HG03571 (cell line): Measurements from ENCODE around the gene SUSD4.

Source experiments
- ATAC-seq: cut with Tn5 transposase; IDR thresholded peaks from one replicate; pipeline ENCODE4 v1.9.1; 2021; ENCODE audit not compliant: unreplicated experiment

Gene SUSD4

DNA sequence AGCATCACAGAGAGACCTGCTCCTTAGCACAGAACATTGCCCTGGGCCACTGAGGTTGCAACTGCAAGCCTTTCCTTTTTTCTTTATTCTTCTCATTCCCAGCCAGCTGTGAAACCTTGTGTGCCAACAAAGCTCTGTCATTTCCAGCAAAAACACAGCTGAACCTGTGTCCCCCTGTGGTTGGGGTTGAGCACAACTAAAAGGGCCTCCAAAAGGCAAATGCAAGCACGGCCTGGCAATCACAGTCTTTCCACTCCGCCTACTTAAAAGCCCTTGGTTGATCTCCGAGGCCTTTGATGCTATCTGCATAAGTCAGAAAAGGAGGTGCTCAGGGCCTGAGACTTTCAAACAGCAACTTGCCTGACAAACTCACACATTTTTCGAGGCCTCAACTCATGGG, 32.7 kb downstream of the SUSD4 start:
- ATAC-seq: no peak

DNA sequence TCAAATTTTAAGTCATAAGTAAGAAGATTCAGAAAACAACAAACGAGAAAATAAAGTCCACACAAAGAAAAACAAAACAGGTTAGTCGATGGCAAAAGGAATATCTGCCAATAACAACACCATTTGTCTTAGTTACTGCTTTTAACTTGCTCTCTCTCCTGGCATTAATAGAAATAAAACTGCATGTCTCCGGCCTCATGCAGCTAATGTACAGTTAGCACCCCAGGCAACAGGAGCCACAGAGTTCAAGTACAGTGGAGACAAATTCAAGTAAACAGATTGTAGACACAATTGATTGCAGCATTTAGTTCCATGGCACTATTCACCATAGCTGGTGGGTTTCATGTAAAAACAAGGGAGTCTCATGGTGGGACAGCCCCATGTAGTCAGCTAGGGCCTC, 33.5 kb downstream of the SUSD4 start:
- ATAC-seq: no peak

DNA sequence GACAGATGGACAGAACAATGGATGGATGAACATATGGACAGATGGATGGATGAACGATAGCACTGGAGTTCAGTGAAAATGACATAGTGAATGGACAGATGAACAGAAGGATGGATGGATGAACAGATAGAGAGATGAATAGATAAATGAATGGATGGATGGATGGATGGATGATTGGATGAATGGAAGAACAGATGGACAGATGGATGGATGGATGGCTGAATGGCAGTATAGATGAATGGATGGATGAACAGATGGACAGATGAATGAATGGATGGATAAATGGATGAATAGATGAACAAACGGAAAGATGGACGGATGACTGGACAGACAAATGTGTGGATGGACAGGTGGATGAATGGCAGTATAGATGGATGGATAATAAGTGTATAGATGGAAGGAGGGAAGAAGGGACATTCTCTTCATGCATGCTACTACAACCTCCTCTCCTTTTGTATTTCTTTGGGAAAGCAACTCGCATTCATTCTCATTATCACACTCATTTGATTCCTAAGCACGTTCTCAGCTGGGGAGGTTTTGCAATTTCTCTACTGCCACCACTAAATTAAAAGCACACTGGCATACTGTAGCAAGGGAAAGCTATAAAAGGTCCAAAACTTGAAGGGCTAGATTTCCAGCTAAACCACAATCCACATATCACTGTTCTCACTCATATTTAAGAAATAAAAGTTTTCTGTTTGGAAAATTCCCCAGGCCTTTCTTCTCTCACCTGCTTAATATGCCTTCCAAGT, 34.1 kb downstream of the SUSD4 start:
- no peak for ATAC-seq

DNA sequence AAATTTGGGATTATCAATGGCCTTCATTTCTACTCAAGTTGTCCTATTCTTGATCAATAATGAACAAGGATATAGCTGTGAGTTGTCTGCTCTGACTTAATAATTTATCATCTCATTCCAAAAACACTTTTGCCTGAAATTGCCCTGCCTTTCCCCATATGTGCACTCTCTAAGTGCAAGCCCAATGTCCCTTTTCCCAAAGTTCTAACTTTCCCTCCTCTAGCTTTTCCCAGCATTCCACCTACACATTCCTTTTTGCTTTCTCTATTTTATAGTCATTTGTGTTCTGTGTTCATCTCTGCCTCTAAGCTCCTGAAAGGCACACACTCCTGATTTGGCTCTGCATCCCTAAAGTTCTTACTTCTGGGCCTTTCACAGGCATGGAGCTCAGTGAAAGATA, 34.7 kb downstream of the SUSD4 start:
- no peak for ATAC-seq

DNA sequence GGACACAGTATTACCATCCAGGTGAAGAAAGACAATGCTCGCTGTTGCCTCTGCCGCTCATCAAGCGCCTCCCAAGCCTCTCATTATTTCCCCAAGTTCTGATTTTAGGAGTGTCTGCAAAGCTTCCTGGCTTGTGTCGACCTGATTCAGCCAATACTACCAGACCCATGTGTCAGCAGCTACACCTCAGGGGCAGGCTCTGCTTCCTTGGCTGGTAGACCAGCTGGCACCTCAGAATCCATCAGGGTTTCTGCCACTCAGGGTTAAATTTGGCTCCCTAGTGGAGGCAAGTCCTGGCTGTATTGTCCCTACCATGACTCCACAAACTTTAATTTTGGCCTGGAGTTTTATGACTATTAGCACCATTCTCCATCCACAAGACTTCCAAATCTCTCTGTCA, 35.4 kb downstream of the SUSD4 start:
- ATAC-seq: no peak

DNA sequence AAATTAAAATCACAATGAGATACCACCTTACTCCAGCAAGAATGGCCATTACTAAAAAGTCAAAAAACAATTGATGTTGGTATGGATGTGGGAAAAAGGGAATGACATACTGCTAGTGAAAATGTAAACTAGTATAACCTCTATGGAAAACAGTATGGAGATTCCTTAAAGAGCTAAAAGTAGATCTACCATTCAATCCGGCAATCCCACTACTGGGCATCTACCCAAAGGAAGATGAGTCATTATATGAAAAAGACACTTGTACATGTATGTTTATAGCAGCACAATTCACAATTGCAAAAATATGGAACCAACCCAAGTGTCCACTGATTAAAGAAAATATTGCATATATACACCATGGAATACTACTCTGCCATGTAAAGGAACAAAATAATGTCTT, 37.2 kb downstream of the SUSD4 start:
- no peak for ATAC-seq

GRCh38 chr1:223323491-223324484, 40.2 kb downstream of the SUSD4 start:
- no peak for ATAC-seq

DNA sequence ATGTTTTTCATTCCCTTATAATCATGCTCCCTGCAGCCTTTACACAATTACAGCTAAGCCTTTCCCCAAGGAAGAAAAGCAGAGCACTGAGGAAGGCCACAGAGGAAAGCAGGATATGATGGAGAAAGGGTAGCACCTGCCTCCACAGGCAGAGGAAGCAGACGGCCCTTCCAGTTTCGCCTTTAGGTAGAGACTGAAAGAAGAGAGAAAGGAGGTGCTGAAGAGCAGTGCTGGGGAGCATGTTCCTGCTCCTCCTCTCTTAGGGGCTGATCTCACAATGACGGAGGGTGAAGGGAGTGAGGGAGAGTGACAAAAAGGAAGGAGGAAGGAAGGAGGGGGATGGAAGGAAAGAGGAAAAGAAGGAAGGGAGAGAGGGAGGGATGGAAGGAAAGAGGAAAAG, 41.1 kb downstream of the SUSD4 start:
- no peak for ATAC-seq

DNA sequence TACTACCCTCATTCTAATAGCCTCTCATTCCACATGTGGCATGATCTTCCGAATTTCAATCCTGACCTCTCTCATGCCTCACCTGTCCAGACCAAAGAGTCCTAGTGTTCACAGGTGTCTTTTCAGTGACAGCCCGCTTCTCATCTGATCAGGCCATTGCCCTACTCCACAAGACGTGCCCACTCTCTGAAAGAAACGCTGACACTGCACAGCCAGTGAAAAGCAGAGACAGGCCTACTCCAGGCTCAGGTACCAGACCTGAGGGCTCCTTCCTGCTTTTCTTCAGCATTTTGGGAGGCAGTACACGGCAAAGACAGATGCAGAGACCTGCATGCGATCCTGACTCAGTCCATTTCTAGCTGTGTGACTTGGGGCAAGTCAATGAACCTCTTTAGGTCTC, 43.0 kb downstream of the SUSD4 start:
- no peak for ATAC-seq

DNA sequence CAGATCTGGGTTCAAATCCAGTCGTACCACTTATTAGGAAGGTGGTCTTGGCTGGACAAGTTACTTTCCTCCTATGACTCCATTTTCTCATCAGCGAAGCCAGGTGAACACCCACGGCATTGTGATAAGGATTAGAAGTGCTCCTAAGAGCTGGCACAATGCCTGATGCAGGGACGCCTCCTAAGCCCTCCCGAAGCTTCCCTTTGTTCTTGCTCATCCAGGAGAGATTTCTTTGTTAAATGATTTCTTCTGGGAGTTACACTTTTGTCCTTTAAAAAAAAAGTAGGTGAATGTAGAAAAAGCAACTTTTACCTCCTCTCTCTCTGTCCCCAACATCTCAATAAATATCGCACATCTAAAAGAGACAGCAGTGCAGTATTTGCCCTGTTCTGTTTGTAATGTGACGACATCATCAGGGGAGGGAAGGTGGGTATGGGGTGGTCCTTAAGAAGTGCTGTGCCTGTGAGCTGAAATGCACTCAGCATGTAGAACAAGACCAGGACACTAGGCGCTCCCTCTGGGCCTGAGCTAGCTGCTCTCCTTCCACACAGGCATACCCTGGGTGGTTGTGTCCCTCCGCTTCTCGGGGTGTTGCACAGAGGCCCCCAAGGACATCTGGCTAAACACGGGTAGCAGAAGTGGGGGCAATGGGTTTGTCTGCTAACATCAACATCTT, 43.9 kb downstream of the SUSD4 start:
- ATAC-seq: no peak

GRCh38 chr1:223319398-223319797, 44.6 kb downstream of the SUSD4 start:
- ATAC-seq: no peak

DNA sequence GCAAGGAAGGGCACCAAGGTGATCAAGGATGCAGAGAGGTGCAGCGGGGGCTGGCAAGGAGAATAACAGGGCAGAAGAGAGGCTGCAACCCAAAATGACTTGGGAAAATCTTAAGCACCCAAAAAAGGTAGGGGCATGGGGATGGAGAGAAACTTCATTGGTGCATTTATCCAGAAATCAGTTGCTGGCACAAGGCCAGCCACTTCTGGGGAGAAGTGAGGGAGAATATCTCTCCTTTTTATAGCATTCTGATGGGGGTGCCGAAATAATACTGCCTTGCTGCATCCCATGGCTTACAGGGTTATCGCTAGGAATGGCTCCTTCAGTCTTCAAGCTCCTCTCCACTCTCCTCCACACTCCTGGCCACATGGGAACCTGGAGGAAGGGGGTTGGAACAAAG, 47.9 kb downstream of the SUSD4 start:
- ATAC-seq: no peak

DNA sequence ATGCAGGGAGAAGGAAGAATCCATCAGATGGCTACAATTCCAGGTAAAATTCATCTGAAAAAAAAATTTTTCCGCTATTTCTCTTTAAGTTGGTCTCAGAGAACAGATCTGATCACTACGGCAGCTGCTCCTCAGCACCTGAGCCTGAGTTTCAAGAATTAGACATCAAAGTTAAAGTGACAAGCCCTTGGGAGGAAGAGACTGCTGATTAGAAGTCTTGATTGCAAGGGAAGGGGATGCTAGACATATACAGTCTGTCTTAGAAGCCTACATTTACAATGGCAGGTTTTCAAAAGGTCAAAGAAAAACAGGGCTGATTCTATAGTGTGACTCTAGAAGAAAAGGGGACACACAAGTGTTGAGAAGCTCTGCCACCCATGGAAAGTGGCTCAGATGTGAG, 48.3 kb downstream of the SUSD4 start:
- ATAC-seq: no peak

GRCh38 chr1:223313415-223313754, 50.6 kb downstream of the SUSD4 start:
- no peak for ATAC-seq

GRCh38 chr1:223312705-223313414, 51.1 kb downstream of the SUSD4 start:
- no peak for ATAC-seq

DNA sequence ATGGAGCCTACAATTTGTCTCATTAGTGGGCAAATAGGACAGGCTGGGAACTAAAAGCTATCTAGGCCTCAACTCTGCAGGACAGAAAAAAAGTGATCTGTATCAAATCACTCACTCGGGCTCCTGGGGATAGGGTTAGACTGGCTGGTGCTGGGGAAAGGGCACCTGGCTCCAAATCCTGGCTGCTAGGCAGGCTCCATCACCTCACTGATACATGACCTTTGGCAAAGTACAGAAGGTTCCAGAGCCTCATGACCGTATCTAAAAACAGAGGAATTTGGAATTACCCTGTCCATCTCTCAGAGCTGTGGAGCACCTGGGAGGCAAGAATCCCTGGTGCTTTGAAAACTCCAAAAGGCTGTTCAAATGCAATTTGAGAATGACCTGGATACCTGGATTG, 51.7 kb downstream of the SUSD4 start:
- ATAC-seq: no peak

- ATAC-seq: no peak
These were observed 52.1 kb downstream of the SUSD4 start for GRCh38 chr1:223311826-223312225.

DNA sequence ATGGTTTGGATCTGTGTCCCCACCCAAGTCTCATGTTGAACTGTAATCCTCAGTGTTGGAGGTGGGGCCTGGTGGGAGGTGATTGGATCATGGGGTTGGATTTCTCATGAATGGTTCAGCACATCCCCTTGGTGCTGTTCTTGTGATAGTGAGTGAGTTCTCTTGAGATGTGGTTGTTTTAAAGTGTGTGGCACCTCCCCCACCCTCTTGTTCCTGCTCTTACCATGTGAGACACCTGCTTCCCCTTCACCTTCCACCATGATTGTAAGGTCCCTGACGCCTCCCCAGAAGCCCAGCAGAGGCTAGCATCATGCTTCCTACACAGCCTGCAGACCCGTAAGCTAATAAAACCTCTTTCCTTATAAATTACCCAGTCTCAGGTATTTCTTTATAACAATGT, 55.8 kb downstream of the SUSD4 start:
- no peak for ATAC-seq

DNA sequence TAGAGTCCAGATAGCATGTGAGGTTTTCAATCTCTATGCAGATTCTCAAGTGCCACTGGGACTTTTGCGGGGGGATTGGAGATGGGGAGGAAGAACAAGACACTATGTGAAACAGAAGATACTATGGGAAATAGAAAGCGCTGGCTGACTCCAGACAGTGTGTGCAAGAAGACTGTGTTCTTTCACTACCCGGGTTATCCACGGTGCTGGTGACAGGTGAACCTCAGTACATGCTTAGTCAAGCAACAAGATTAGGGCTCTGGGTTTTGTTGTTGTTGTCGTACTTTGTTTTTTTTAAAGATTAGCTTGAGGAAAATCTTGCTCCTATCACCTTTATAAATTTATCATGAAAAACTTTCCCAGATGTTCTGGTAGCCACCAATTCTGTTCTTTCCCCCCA, 56.4 kb downstream of the SUSD4 start:
- ATAC-seq: no peak

GRCh38 chr1:223304931-223305330, 59.0 kb downstream of the SUSD4 start:
- no peak for ATAC-seq

GRCh38 chr1:223301371-223301770, 62.6 kb downstream of the SUSD4 start:
- ATAC-seq: no peak
